ENCODE data around the gene XPA.

XPA gene

GRCh38 chr9:97689401-97690180 is 7.5 kb downstream of the XPA start:
- Histone ChIP-seq H3K9me3 (ENCODE audit: control insufficient read depth, low read length) (no peaks in the 10 kb centered on the region), H3K9ac (no peak overlapping the region), H3K4me3 (ENCODE audit: low read depth, low read length) (no peak overlapping the region), H3K4me2 (ENCODE audit: low read length) (no peak overlapping the region), H3K79me2 (peaks cover 2% of the 10 kb centered on the region), H2AFZ (no peak overlapping the region), H3K4me1 (peaks cover 1% of the 10 kb centered on the region), H3K27me3 (ENCODE audit: control insufficient read depth, insufficient read depth, low read length) (no peaks in the 10 kb centered on the region), H3K27ac (no peak overlapping the region), H3K36me3 (ENCODE audit: control insufficient read depth, insufficient read depth, low read length) (no peaks in the 10 kb centered on the region)
- no peak for TF ChIP-seq CTCF (IDR thresholded peaks at IDR 0.05)

- Histone ChIP-seq H2AFZ (no peak overlapping the region), H3K36me3 (ENCODE audit: control insufficient read depth, insufficient read depth, low read length) (no peaks in the 10 kb centered on the region), H3K9ac (no peak overlapping the region), H3K9me3 (ENCODE audit: control insufficient read depth, low read length) (no peaks in the 10 kb centered on the region), H3K27me3 (ENCODE audit: control insufficient read depth, insufficient read depth, low read length) (no peaks in the 10 kb centered on the region), H3K4me1 (no peaks in the 10 kb centered on the region), H3K4me2 (ENCODE audit: low read length) (no peak overlapping the region), H3K27ac (no peak overlapping the region), H3K79me2 (peaks cover 2% of the 10 kb centered on the region), H3K4me3 (ENCODE audit: low read depth, low read length) (no peak overlapping the region)
- TF ChIP-seq CTCF (IDR thresholded peaks at IDR 0.05) = no peak
Observed at GRCh38 chr9:97688654-97689053, 8.5 kb downstream of the XPA start.

GRCh38 chr9:97682242-97682641 is 14.9 kb downstream of the XPA start:
- no peak for TF ChIP-seq CTCF (IDR thresholded peaks at IDR 0.05)
- Histone ChIP-seq H3K27ac (no peak overlapping the region), H3K9ac (no peak overlapping the region), H3K4me1 (no peaks in the 10 kb centered on the region), H3K4me2 (ENCODE audit: low read length) (no peak overlapping the region), H3K36me3 (ENCODE audit: control insufficient read depth, insufficient read depth, low read length) (no peaks in the 10 kb centered on the region), H3K79me2 (no peaks in the 10 kb centered on the region), H3K27me3 (ENCODE audit: control insufficient read depth, insufficient read depth, low read length) (no peaks in the 10 kb centered on the region), H3K9me3 (ENCODE audit: control insufficient read depth, low read length) (no peaks in the 10 kb centered on the region), H3K4me3 (ENCODE audit: low read depth, low read length) (no peak overlapping the region), H2AFZ (no peak overlapping the region)

DNA sequence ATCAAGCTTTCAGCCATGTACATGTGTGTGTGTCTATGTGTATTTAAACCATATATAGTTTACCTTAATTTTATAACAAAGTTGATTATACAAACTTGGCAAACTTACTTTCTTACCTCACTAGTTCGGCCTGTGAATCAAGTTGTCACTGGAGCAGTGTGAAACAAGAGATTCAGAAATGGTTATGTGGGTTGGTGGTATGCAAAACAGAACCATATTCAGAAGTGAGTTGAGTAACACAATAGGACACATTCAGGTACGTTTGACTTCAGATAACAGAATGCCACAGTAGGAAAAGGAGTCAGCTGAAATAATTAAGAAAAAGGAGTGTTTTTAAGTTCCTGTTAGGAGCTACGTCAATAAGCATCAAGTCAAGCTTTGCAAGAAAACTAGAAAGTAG is 21.5 kb downstream of the XPA start:
- no peaks in the 10 kb centered on the region for H3K4me1 ChIP-seq
- no peaks in the 10 kb centered on the region for H3K9me3 ChIP-seq (ENCODE audit: control insufficient read depth, low read length)
- no peak overlapping the region for H3K4me3 ChIP-seq (ENCODE audit: low read depth, low read length)
- TF ChIP-seq CTCF (IDR thresholded peaks at IDR 0.05) = no peak
- no peaks in the 10 kb centered on the region for H3K36me3 ChIP-seq (ENCODE audit: control insufficient read depth, insufficient read depth, low read length)
- H3K27ac ChIP-seq = no peak overlapping the region
- no peak overlapping the region for H3K9ac ChIP-seq
- no peaks in the 10 kb centered on the region for H3K27me3 ChIP-seq (ENCODE audit: control insufficient read depth, insufficient read depth, low read length)
- no peak overlapping the region for H2AFZ ChIP-seq
- H3K79me2 ChIP-seq = no peaks in the 10 kb centered on the region
- no peak overlapping the region for H3K4me2 ChIP-seq (ENCODE audit: low read length)

GRCh38 chr9:97673922-97674321 is 23.2 kb downstream of the XPA start:
- Histone ChIP-seq H3K4me3 (ENCODE audit: low read depth, low read length) (no peak overlapping the region), H3K4me1 (no peaks in the 10 kb centered on the region), H3K27me3 (ENCODE audit: control insufficient read depth, insufficient read depth, low read length) (no peaks in the 10 kb centered on the region), H3K9me3 (ENCODE audit: control insufficient read depth, low read length) (no peaks in the 10 kb centered on the region), H2AFZ (no peak overlapping the region), H3K4me2 (ENCODE audit: low read length) (no peak overlapping the region), H3K36me3 (ENCODE audit: control insufficient read depth, insufficient read depth, low read length) (no peaks in the 10 kb centered on the region), H3K27ac (no peak overlapping the region), H3K9ac (no peak overlapping the region), H3K79me2 (no peaks in the 10 kb centered on the region)
- TF ChIP-seq CTCF (IDR thresholded peaks at IDR 0.05) = no peak

Measured in parathyroid adenoma (tissue), 2 donors.